HCT116 (cell line): ENCODE measurements around the gene MTMR10. TPM values are rescaled to one million over a fixed set of nuclear protein-coding genes. Genes with fewer than 3 reads are reported as not detected.

Experiments
- ATAC-seq: fragments of 200-7000 bp; cut with Tn5 transposase; 2 replicates; pipeline ENCODE4 v1.9.1; 2020; ENCODE audit warnings: mild to moderate bottlenecking, moderate library complexity
- BruUV-seq: library from RNA; stranded (reverse); fragments of 400-500 nt; replicated peaks from 2 replicates; lab custom pipeline; 2021; lab: Mats Ljungman, UMichigan
- CTCF ChIA-PET: fragments of 300-600 bp; sonication (Branson Sonifier 250); formaldehyde crosslinking; loops from one replicate; lab custom pipeline; 2021; ENCODE audit warnings: antibody characterized with exemption; lab: Charles Lee
- POLR2A ChIA-PET: fragments of 300-600, 350-600 bp; sonication (Branson Sonifier 250); formaldehyde crosslinking; loops from one replicate; lab custom pipeline; 2021; ENCODE audit warnings: antibody characterized with exemption; lab: Charles Lee
- RAD21 ChIA-PET, 2 experiments: fragments of 300-600 bp; sonication (Branson Sonifier 250); formaldehyde crosslinking; loops; one replicate each; lab custom pipeline; 2023; ENCODE audit warnings: low total read pairs in 2 of 2; ENCODE audit not compliant: uncharacterized antibody in 2 of 2, unreplicated experiment in 2 of 2, low non-redundant PET in 1 of 2; lab: Charles Lee
- DNase-seq: peaks from one replicate; pipeline ENCODE4 v3.0.0-alpha.2; 2010; ENCODE audit warnings: low read depth, low spot score
- H2AFZ ChIP-seq: fragments of 200-600 bp; shearing (Covaris generic), sonication (generic); 2 replicates; pipeline ENCODE4 v1.6.1; 2017; ENCODE audit warnings: low read depth, mixed run types, mixed read lengths, antibody characterized with exemption, low read length; ENCODE audit not compliant: poor library complexity, severe bottlenecking
- H3K27ac ChIP-seq: 2 replicates; pipeline ENCODE4 v1.5.1; 2012; ENCODE audit warnings: low read depth, low read length
- H3K27me3 ChIP-seq: fragments of 200-600 bp; sonication (generic); 2 replicates; pipeline ENCODE4 v1.6.1; 2016; ENCODE audit warnings: mixed run types, low read length, mixed read lengths; ENCODE audit not compliant: insufficient read depth
- H3K36me3 ChIP-seq, 2 experiments: fragments of 200-500 bp in 1 of 2; fragments of 200-600 bp in 1 of 2; sonication (Bioruptor generic) in 1 of 2; sonication (generic) in 1 of 2; 2 replicates each; pipeline versions ENCODE4 v1.5.1 to v1.6.1; 2014 to 2016; ENCODE audit warnings: low read length in 2 of 2, inconsistent platforms in 1 of 2, mixed read lengths in 1 of 2, mixed run types in 1 of 2; ENCODE audit not compliant: insufficient read depth in 2 of 2, control insufficient read depth in 1 of 2
- H3K4me1 ChIP-seq, 2 experiments: fragments of 200-600 bp in 1 of 2; sonication (generic) in 1 of 2; 2 replicates each; pipeline versions ENCODE4 v1.5.1 to v1.6.1; 2012 to 2017; ENCODE audit warnings: low read length in 2 of 2, inconsistent platforms in 1 of 2, mild to moderate bottlenecking in 1 of 2, mixed read lengths in 1 of 2, mixed run types in 1 of 2, moderate library complexity in 1 of 2; ENCODE audit not compliant: insufficient read depth in 2 of 2, control insufficient read depth in 1 of 2
- H3K4me2 ChIP-seq: fragments of 200-600 bp; sonication (generic); 2 replicates; pipeline ENCODE4 v1.6.1; 2017; ENCODE audit warnings: mixed run types, low read length, mixed read lengths
- H3K4me3 ChIP-seq, 2 experiments: fragments of 200-600 bp in 1 of 2; sonication (generic) in 1 of 2; replicated peaks in 1 of 2; 2 replicates each; pipeline ENCODE4 v1.5.1; 2011 to 2016; ENCODE audit warnings: low read length in 2 of 2, control low read depth in 1 of 2, low read depth in 1 of 2, mild to moderate bottlenecking in 1 of 2, mixed read lengths in 1 of 2, mixed run types in 1 of 2
- H3K79me2 ChIP-seq: fragments of 200-600 bp; sonication (generic); 2 replicates; pipeline ENCODE4 v1.6.1; 2017; ENCODE audit warnings: mild to moderate bottlenecking, mixed run types, low read length, moderate library complexity, mixed read lengths; ENCODE audit not compliant: insufficient read depth
- H3K9ac ChIP-seq: fragments of 200-600 bp; sonication (generic); 2 replicates; pipeline ENCODE4 v1.6.1; 2016; ENCODE audit warnings: low read length, mixed read lengths
- H3K9me2 ChIP-seq: fragments of 200-600 bp; sonication (generic), shearing (Covaris generic); 2 replicates; pipeline ENCODE4 v1.6.1; 2017; ENCODE audit warnings: mixed run types, mild to moderate bottlenecking, moderate library complexity; ENCODE audit not compliant: insufficient read depth
- H3K9me3 ChIP-seq, 2 experiments: fragments of 200-500 bp in 1 of 2; fragments of 200-600 bp in 1 of 2; sonication (Bioruptor generic) in 1 of 2; sonication (generic) in 1 of 2; 2 replicates each; pipeline ENCODE4 v1.6.1; 2014 to 2017; ENCODE audit warnings: low read length in 2 of 2, mixed read lengths in 2 of 2, inconsistent platforms in 1 of 2, low read depth in 1 of 2, mild to moderate bottlenecking in 1 of 2, mixed run types in 1 of 2, moderate library complexity in 1 of 2; ENCODE audit not compliant: control insufficient read depth in 1 of 2, insufficient read depth in 1 of 2
- H4K20me1 ChIP-seq: fragments of 200-600 bp; sonication (generic), shearing (Covaris generic); 2 replicates; pipeline ENCODE4 v1.6.1; 2017; ENCODE audit warnings: mixed run types, mild to moderate bottlenecking, moderate library complexity; ENCODE audit not compliant: insufficient read depth
- CBX3 ChIP-seq: IDR thresholded peaks from 2 replicates; pipeline ENCODE4 v1.6.1; 2012; ENCODE audit warnings: low read depth
- ELF1 ChIP-seq: IDR thresholded peaks from 2 replicates; pipeline ENCODE4 v1.6.1; 2012; ENCODE audit warnings: low read depth, borderline replicate concordance
- EZH2phosphoT487 ChIP-seq: fragments of 200-600 bp; IDR thresholded peaks from 2 replicates; pipeline ENCODE4 v1.6.1; 2018; ENCODE audit warnings: antibody characterized with exemption, borderline replicate concordance
- FOSL1 ChIP-seq: IDR thresholded peaks from 2 replicates; pipeline ENCODE4 v1.6.1; 2012; ENCODE audit warnings: low read depth
- POLR2A ChIP-seq: IDR thresholded peaks from 2 replicates; pipeline ENCODE4 v1.7.0; 2011; ENCODE audit warnings: borderline replicate concordance; ENCODE audit not compliant: insufficient read depth, insufficient read length; ENCODE audit errors: extremely low read depth
- POLR2AphosphoS5 ChIP-seq: IDR thresholded peaks from 2 replicates; pipeline ENCODE4 v1.6.1; 2011; ENCODE audit warnings: mild to moderate bottlenecking, low read depth, low read length, moderate library complexity
- TCF7L2 ChIP-seq: IDR thresholded peaks from 2 replicates; pipeline ENCODE4 v1.7.0; 2011; ENCODE audit warnings: borderline replicate concordance, inconsistent platforms; ENCODE audit not compliant: insufficient read depth, insufficient read length; ENCODE audit errors: extremely low read depth
- YY1 ChIP-seq: IDR thresholded peaks from 2 replicates; pipeline ENCODE4 v1.6.1; 2011; ENCODE audit warnings: low read length, low read depth, moderate library complexity, mild to moderate bottlenecking; ENCODE audit not compliant: insufficient replicate concordance; ENCODE audit errors: extremely low read depth
- intact Hi-C: fragments of 100-400 bp; cut with micrococcal nuclease; formaldehyde crosslinking; loops from 2 replicates; pipeline ENCODE4 v1.10.0; 2022
- total RNA-seq: library from RNA; stranded (reverse); gene quantifications from one replicate; pipeline ENCODE4 v1.2.1, GENCODE V29; 2021; ENCODE audit not compliant: unreplicated experiment
- TF ChIP-seq, protein P1 (sequence below): IDR thresholded peaks from 2 replicates; pipeline ENCODE4 v1.6.1; 2012
- TF ChIP-seq, protein P2 (sequence below): IDR thresholded peaks from 2 replicates; pipeline ENCODE4 v1.6.1; 2011; ENCODE audit warnings: mild to moderate bottlenecking, low read length, moderate library complexity; ENCODE audit not compliant: insufficient replicate concordance; ENCODE audit errors: extremely low read depth
- TF ChIP-seq, protein P3 (sequence below), 3 experiments: fragments of 200-600 bp in 1 of 3; sonication (generic) in 1 of 3; IDR thresholded peaks in 2 of 3; conservative IDR thresholded peaks in 1 of 3; 2 replicates each; pipeline ENCODE4 v1.5.1; 2012 to 2017; ENCODE audit warnings: low read depth in 2 of 3, low read length in 2 of 3, antibody characterized with exemption in 1 of 3, borderline replicate concordance in 1 of 3, control low read depth in 1 of 3, mild to moderate bottlenecking in 1 of 3, mixed read lengths in 1 of 3, mixed run types in 1 of 3, moderate library complexity in 1 of 3; ENCODE audit not compliant: insufficient read depth in 1 of 3

MTMR10 gene
- total RNA-seq, 1 experiment from 2014 or later: 13.4 TPM

DNA sequence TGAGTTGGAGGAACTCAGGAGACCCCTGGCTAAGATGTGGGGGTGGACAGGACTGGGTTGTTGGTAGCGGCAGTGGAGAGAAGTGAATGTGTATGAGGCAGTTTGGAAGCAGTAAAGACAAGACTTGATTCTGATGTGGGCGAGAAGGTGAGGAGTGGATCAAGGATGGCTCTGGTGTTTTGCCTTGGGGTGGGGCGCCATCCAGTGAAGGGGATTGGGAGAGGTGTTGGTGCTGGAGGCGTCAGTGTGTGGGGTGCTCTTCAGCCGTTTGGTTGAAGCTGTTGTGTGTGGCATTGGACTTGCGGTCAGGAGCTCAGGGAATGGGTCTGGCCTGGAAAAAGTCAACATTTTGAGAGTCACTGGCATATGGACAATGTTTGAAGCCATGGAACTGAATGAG lies 74.4 kb downstream of the MTMR10 start:
- no peak overlapping the region for H2AFZ ChIP-seq
- 0 out of 2 replicates have a peak, but pooled peaks cover 7% of the 10 kb centered on the region for H3K79me2 ChIP-seq
- POLR2A ChIA-PET: no interaction called here
- no peak overlapping the region for H3K4me2 ChIP-seq
- ATAC-seq (no peak), DNase-seq (no peak)
- peaks cover 29 to 39% of the 10 kb centered on the region in 2 experiments for H3K36me3 ChIP-seq
- H3K27me3 ChIP-seq: no peaks in the 10 kb centered on the region
- no peaks in the 10 kb centered on the region for H3K9me2 ChIP-seq
- TF ChIP-seq YY1: no peak
- TF ChIP-seq TCF7L2: no peak
- no peak for TF ChIP-seq FOSL1
- TF ChIP-seq CBX3: no peak
- TF ChIP-seq, protein P1, sequence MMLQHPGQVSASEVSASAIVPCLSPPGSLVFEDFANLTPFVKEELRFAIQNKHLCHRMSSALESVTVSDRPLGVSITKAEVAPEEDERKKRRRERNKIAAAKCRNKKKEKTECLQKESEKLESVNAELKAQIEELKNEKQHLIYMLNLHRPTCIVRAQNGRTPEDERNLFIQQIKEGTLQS: no peak
- TF ChIP-seq, protein P2, sequence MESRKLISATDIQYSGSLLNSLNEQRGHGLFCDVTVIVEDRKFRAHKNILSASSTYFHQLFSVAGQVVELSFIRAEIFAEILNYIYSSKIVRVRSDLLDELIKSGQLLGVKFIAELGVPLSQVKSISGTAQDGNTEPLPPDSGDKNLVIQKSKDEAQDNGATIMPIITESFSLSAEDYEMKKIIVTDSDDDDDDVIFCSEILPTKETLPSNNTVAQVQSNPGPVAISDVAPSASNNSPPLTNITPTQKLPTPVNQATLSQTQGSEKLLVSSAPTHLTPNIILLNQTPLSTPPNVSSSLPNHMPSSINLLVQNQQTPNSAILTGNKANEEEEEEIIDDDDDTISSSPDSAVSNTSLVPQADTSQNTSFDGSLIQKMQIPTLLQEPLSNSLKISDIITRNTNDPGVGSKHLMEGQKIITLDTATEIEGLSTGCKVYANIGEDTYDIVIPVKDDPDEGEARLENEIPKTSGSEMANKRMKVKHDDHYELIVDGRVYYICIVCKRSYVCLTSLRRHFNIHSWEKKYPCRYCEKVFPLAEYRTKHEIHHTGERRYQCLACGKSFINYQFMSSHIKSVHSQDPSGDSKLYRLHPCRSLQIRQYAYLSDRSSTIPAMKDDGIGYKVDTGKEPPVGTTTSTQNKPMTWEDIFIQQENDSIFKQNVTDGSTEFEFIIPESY: no peak
- TF ChIP-seq POLR2A: no peak
- TF ChIP-seq, protein P3, sequence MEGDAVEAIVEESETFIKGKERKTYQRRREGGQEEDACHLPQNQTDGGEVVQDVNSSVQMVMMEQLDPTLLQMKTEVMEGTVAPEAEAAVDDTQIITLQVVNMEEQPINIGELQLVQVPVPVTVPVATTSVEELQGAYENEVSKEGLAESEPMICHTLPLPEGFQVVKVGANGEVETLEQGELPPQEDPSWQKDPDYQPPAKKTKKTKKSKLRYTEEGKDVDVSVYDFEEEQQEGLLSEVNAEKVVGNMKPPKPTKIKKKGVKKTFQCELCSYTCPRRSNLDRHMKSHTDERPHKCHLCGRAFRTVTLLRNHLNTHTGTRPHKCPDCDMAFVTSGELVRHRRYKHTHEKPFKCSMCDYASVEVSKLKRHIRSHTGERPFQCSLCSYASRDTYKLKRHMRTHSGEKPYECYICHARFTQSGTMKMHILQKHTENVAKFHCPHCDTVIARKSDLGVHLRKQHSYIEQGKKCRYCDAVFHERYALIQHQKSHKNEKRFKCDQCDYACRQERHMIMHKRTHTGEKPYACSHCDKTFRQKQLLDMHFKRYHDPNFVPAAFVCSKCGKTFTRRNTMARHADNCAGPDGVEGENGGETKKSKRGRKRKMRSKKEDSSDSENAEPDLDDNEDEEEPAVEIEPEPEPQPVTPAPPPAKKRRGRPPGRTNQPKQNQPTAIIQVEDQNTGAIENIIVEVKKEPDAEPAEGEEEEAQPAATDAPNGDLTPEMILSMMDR (IDR thresholded peaks at IDR 0.05 in 2 of 3, conservative IDR thresholded peaks at IDR 0.05 in 1 of 3; ENCODE audit: borderline replicate concordance in 1 of 3, insufficient read depth in 1 of 3, low read depth in 2 of 3, low read length in 2 of 3): no peak
- no peak for TF ChIP-seq ELF1
- no peak for TF ChIP-seq POLR2AphosphoS5
- TF ChIP-seq EZH2phosphoT487: no peak
- no peaks in the 10 kb centered on the region for H3K4me1 ChIP-seq
- H4K20me1 ChIP-seq: no peaks in the 10 kb centered on the region
- H3K27ac ChIP-seq: no peak overlapping the region
- no peak overlapping the region for H3K9ac ChIP-seq
- H3K9me3 ChIP-seq: no peaks in the 10 kb centered on the region
- CTCF ChIA-PET: no interaction called here
- no TSS peak for BruUV-seq
- intact Hi-C loops: no loop called here
- no peak overlapping the region for H3K4me3 ChIP-seq
- RAD21 ChIA-PET: no interaction called here
